ENCODE data around the gene NKG7. TPM values are rescaled to one million over a fixed set of nuclear protein-coding genes. Genes with fewer than 3 reads are reported as not detected.

The NKG7 gene
- total RNA-seq, 4 donors from 2014 or later = 1.2 to 1.8 TPM; not detected in 2

GRCh38 chr19:51337141-51337860, 35.2 kb downstream of the NKG7 start:
- Histone ChIP-seq H3K4me3 (no peak overlapping the region), H3K27me3 (no peaks in the 10 kb centered on the region), H3K4me1 (peaks cover 0 to 15% (median 6%) of the 10 kb centered on the region in 4 donors), H3K36me3 (no peaks in the 10 kb centered on the region), H3K9me3 (peaks cover 0 to 1% (median 0%) of the 10 kb centered on the region in 4 donors), H3K27ac (no peak overlapping the region)
- no peak for DNase-seq
- no peak for TF ChIP-seq POLR2A (IDR thresholded peaks at IDR 0.05)
- TF ChIP-seq CTCF (IDR thresholded peaks at IDR 0.05) = no peak

GRCh38 chr19:51333836-51334460, 38.5 kb downstream of the NKG7 start:
- Histone ChIP-seq H3K4me3 (no peak overlapping the region), H3K9me3 (peaks cover 0 to 3% (median 0%) of the 10 kb centered on the region in 4 donors), H3K36me3 (no peaks in the 10 kb centered on the region), H3K27me3 (no peaks in the 10 kb centered on the region), H3K4me1 (no peaks in the 10 kb centered on the region), H3K27ac (no peak overlapping the region)
- TF ChIP-seq POLR2A (IDR thresholded peaks at IDR 0.05) (no peak), CTCF (IDR thresholded peaks at IDR 0.05) (no peak)
- no peak for DNase-seq

- Histone ChIP-seq H3K9me3 (peaks cover 0 to 3% (median 0%) of the 10 kb centered on the region in 4 donors), H3K27me3 (peaks cover 0 to 11% of the 10 kb centered on the region in 2 donors), H3K4me3 (no peak overlapping the region), H3K4me1 (peaks cover 0 to 11% (median 2%) of the 10 kb centered on the region in 4 donors), H3K36me3 (no peaks in the 10 kb centered on the region), H3K27ac (no peak overlapping the region)
- TF ChIP-seq POLR2A (IDR thresholded peaks at IDR 0.05) (no peak), CTCF (IDR thresholded peaks at IDR 0.05) (no peak)
- DNase-seq = no peak
Observed at GRCh38 chr19:51331716-51332115, 40.7 kb downstream of the NKG7 start.

- no peak for TF ChIP-seq POLR2A (IDR thresholded peaks at IDR 0.05)
- TF ChIP-seq CTCF (IDR thresholded peaks at IDR 0.05) = no peak
- Histone ChIP-seq H3K27me3 (peaks cover 0 to 11% of the 10 kb centered on the region in 2 donors), H3K9me3 (peaks cover 0 to 3% (median 0%) of the 10 kb centered on the region in 4 donors), H3K36me3 (no peaks in the 10 kb centered on the region), H3K4me1 (peaks cover 0 to 11% (median 2%) of the 10 kb centered on the region in 4 donors), H3K4me3 (no peak overlapping the region), H3K27ac (no peak overlapping the region)
- DNase-seq = no peak
Observed at GRCh38 chr19:51331193-51331592, 41.3 kb downstream of the NKG7 start.

GRCh38 chr19:51330366-51330765, 42.1 kb downstream of the NKG7 start:
- Histone ChIP-seq H3K4me1 (peaks cover 0 to 11% (median 2%) of the 10 kb centered on the region in 4 donors), H3K27me3 (peaks cover 0 to 11% of the 10 kb centered on the region in 2 donors), H3K4me3 (no peak overlapping the region), H3K9me3 (peaks cover 0 to 3% (median 0%) of the 10 kb centered on the region in 4 donors), H3K27ac (no peak overlapping the region), H3K36me3 (no peaks in the 10 kb centered on the region)
- TF ChIP-seq POLR2A (IDR thresholded peaks at IDR 0.05) = no peak
- DNase-seq = no peak

- peaks cover 0 to 11% of the 10 kb centered on the region in 2 donors for H3K27me3 ChIP-seq
- no peak overlapping the region for H3K27ac ChIP-seq
- H3K36me3 ChIP-seq = no peaks in the 10 kb centered on the region
- DNase-seq = no peak
- peaks cover 0 to 3% (median 0%) of the 10 kb centered on the region in 4 donors for H3K9me3 ChIP-seq
- peaks cover 0 to 11% (median 2%) of the 10 kb centered on the region in 4 donors for H3K4me1 ChIP-seq
- TF ChIP-seq CTCF (IDR thresholded peaks at IDR 0.05) = no peak
- no peak for TF ChIP-seq POLR2A (IDR thresholded peaks at IDR 0.05)
- H3K4me3 ChIP-seq = no peak overlapping the region
Observed at GRCh38 chr19:51329411-51329810, 43.0 kb downstream of the NKG7 start.
